OCI-LY3 (cell line): ENCODE data around the gene UNC93B1.

Experiments
- CTCF ChIP-seq: fragments of 200-600, 300-600 bp; sonication (generic); IDR thresholded peaks from 2 replicates; pipeline ENCODE4 v1.5.1; 2014; ENCODE audit warnings: antibody characterized with exemption, low read length, low read depth
- EZH2phosphoT487 ChIP-seq: fragments of 200-600 bp; shearing (Covaris generic); IDR thresholded peaks from 2 replicates; pipeline ENCODE4 v1.6.1; 2018; ENCODE audit warnings: antibody characterized with exemption, mixed run types, low read depth

- TF ChIP-seq CTCF (no peak), EZH2phosphoT487 (no peak)
Measured at GRCh38 chr11:68043349-68044144, 39.6 kb upstream of the UNC93B1 start.
